Panc1 (cell line): ENCODE data around the gene KCNQ4.

Experiments used
- POLR2AphosphoS5 ChIP-seq: IDR thresholded peaks from 2 replicates; pipeline ENCODE4 v1.6.1; 2012; ENCODE audit warnings: mild to moderate bottlenecking, low read depth, low read length, moderate library complexity
- REST ChIP-seq, 2 experiments: IDR thresholded peaks; 2 replicates each; pipeline ENCODE4 v1.6.1; 2011 to 2012; ENCODE audit warnings: low read depth in 2 of 2, control low read depth in 1 of 2, low read length in 1 of 2, mild to moderate bottlenecking in 1 of 2, moderate library complexity in 1 of 2; ENCODE audit not compliant: insufficient read depth in 1 of 2
- TF ChIP-seq, protein P1 (sequence below): fragments of 450-650 bp; IDR thresholded peaks from 2 replicates; pipeline ENCODE4 v1.5.1; 2017; ENCODE audit warnings: mild to moderate bottlenecking

- TF ChIP-seq, protein P1, sequence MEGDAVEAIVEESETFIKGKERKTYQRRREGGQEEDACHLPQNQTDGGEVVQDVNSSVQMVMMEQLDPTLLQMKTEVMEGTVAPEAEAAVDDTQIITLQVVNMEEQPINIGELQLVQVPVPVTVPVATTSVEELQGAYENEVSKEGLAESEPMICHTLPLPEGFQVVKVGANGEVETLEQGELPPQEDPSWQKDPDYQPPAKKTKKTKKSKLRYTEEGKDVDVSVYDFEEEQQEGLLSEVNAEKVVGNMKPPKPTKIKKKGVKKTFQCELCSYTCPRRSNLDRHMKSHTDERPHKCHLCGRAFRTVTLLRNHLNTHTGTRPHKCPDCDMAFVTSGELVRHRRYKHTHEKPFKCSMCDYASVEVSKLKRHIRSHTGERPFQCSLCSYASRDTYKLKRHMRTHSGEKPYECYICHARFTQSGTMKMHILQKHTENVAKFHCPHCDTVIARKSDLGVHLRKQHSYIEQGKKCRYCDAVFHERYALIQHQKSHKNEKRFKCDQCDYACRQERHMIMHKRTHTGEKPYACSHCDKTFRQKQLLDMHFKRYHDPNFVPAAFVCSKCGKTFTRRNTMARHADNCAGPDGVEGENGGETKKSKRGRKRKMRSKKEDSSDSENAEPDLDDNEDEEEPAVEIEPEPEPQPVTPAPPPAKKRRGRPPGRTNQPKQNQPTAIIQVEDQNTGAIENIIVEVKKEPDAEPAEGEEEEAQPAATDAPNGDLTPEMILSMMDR: peak; percentile 79
- TF ChIP-seq REST (IDR thresholded peaks at IDR 0.05; ENCODE audit: insufficient read depth in 1 of 2, low read depth in 2 of 2, low read length in 1 of 2) (no peak), POLR2AphosphoS5 (peak; percentile 99)
Observed at GRCh38 chr1:40862008-40862863, 78.6 kb downstream of the KCNQ4 start, which contains the start of gene CITED4.
